IMR-90 (cell line): Measurements from ENCODE around the gene ERVK3-1. TPM values are rescaled to one million over a fixed set of nuclear protein-coding genes. Genes with fewer than 3 reads are reported as not detected.
A peak's percentile ranks its signal among the peaks of the same experiment; 100 is the strongest.

ENCODE experiments used
- ATAC-seq: fragments of 200-7000 bp; cut with Tn5 transposase; 2 replicates; pipeline ENCODE4 v1.9.1; 2020; ENCODE audit warnings: low read depth, mild to moderate bottlenecking, moderate library complexity
- BruUV-seq: library from RNA; stranded (reverse); fragments of 400-500 nt; replicated peaks from 2 replicates; lab custom pipeline; 2021; lab: Mats Ljungman, UMichigan
- CTCF ChIA-PET: fragments of 300-600 bp; formaldehyde crosslinking; extraction: SDS; loops from one replicate; lab custom pipeline; 2021; ENCODE audit warnings: antibody characterized with exemption; lab: Yijun Ruan, JAX
- POLR2A ChIA-PET: fragments of 300-600 bp; sonication (Branson Sonifier 250); formaldehyde crosslinking; loops from one replicate; lab custom pipeline; 2022; ENCODE audit warnings: antibody characterized with exemption; ENCODE audit not compliant: unreplicated experiment; lab: Charles Lee
- DNase-seq: peaks from one replicate; pipeline ENCODE4 v3.0.0; 2013
- H2AFZ ChIP-seq: replicated peaks from 2 replicates; pipeline ENCODE3; 2013; ENCODE audit warnings: low read length, mild to moderate bottlenecking; ENCODE audit not compliant: poor library complexity
- H2AK5ac ChIP-seq: 2 replicates; pipeline ENCODE4 v1.6.1; 2013; ENCODE audit warnings: low read depth, low read length, inconsistent platforms
- H2AK9ac ChIP-seq: replicated peaks from 2 replicates; pipeline ENCODE3; 2013; ENCODE audit warnings: mild to moderate bottlenecking, low read depth, low read length, moderate library complexity; ENCODE audit not compliant: poor library complexity
- H2BK120ac ChIP-seq: 2 replicates; pipeline ENCODE4 v1.6.1; 2013; ENCODE audit warnings: low read depth, low read length, inconsistent platforms
- H2BK15ac ChIP-seq: 3 replicates; pipeline ENCODE4 v1.6.1; 2013; ENCODE audit warnings: low read depth, low read length, inconsistent platforms
- H2BK20ac ChIP-seq: 2 replicates; pipeline ENCODE4 v1.6.1; 2013; ENCODE audit warnings: low read depth, mild to moderate bottlenecking, inconsistent platforms, low read length, moderate library complexity
- H2BK5ac ChIP-seq: 2 replicates; pipeline ENCODE4 v1.6.1; 2013; ENCODE audit warnings: mild to moderate bottlenecking, low read depth, low read length, inconsistent platforms; ENCODE audit not compliant: poor library complexity, severe bottlenecking
- H3K14ac ChIP-seq: replicated peaks from 2 replicates; pipeline ENCODE4 v1.6.1; 2013; ENCODE audit warnings: low read depth, low read length, inconsistent platforms
- H3K18ac ChIP-seq: 2 replicates; pipeline ENCODE4 v1.6.1; 2013; ENCODE audit warnings: low read depth, low read length, control low read depth
- H3K23ac ChIP-seq: 2 replicates; pipeline ENCODE4 v1.6.1; 2013; ENCODE audit warnings: low read depth, low read length, inconsistent platforms
- H3K27ac ChIP-seq: 2 replicates; pipeline ENCODE4 v1.5.1; 2013; ENCODE audit warnings: mild to moderate bottlenecking, control low read depth, low read length; ENCODE audit not compliant: insufficient read depth
- H3K27me3 ChIP-seq: 2 replicates; pipeline ENCODE4 v1.6.1; 2013; ENCODE audit warnings: low read length; ENCODE audit not compliant: control insufficient read depth, insufficient read depth
- H3K36me3 ChIP-seq: 2 replicates; pipeline ENCODE4 v1.6.1; 2013; ENCODE audit warnings: low read length, mixed read lengths; ENCODE audit not compliant: control insufficient read depth, insufficient read depth
- H3K4ac ChIP-seq: 2 replicates; pipeline ENCODE4 v1.6.1; 2013; ENCODE audit warnings: low read depth, low read length, inconsistent platforms
- H3K4me1 ChIP-seq: 2 replicates; pipeline ENCODE4 v1.6.1; 2013; ENCODE audit warnings: low read length, mixed read lengths; ENCODE audit not compliant: control insufficient read depth, insufficient read depth
- H3K4me2 ChIP-seq: 2 replicates; pipeline ENCODE4 v1.6.1; 2013; ENCODE audit warnings: low read depth, mild to moderate bottlenecking, control low read depth, low read length, moderate library complexity
- H3K4me3 ChIP-seq: 2 replicates; pipeline ENCODE4 v1.5.1; 2013; ENCODE audit warnings: low read depth, mild to moderate bottlenecking, control low read depth, low read length, moderate library complexity; ENCODE audit not compliant: insufficient read depth
- H3K56ac ChIP-seq: 2 replicates; pipeline ENCODE4 v1.6.1; 2013; ENCODE audit warnings: low read length, inconsistent platforms; ENCODE audit not compliant: insufficient read depth; ENCODE audit errors: extremely low read depth
- H3K79me1 ChIP-seq, 2 experiments: 2 replicates each; pipeline ENCODE4 v1.6.1; 2013; ENCODE audit warnings: low read length in 2 of 2, inconsistent platforms in 1 of 2, low read depth in 1 of 2
- H3K9ac ChIP-seq: 2 replicates; pipeline ENCODE4 v1.6.1; 2013; ENCODE audit warnings: low read depth, low read length, control low read depth
- H3K9me1 ChIP-seq: 2 replicates; pipeline ENCODE4 v1.6.1; 2013; ENCODE audit warnings: low read length, inconsistent platforms; ENCODE audit not compliant: insufficient read depth
- H3K9me3 ChIP-seq: 2 replicates; pipeline ENCODE4 v1.6.1; 2013; ENCODE audit warnings: low read length; ENCODE audit not compliant: control insufficient read depth, insufficient read depth
- H4K20me1 ChIP-seq: 2 replicates; pipeline ENCODE4 v1.6.1; 2013; ENCODE audit warnings: low read length, inconsistent platforms; ENCODE audit not compliant: insufficient read depth
- H4K5ac ChIP-seq: 2 replicates; pipeline ENCODE4 v1.6.1; 2013; ENCODE audit warnings: mild to moderate bottlenecking, low read depth, low read length, control low read depth
- H4K8ac ChIP-seq, 2 experiments: 2 replicates each; pipeline ENCODE4 v1.6.1; 2013; ENCODE audit warnings: low read depth in 2 of 2, low read length in 2 of 2, control low read depth in 1 of 2, inconsistent platforms in 1 of 2
- H4K91ac ChIP-seq: 2 replicates; pipeline ENCODE4 v1.6.1; 2013; ENCODE audit warnings: low read depth, low read length, inconsistent platforms; ENCODE audit not compliant: insufficient read depth
- FOS ChIP-seq: fragments of 150-350 bp; IDR thresholded peaks from 2 replicates; pipeline ENCODE4 v1.6.1; 2016; ENCODE audit warnings: low read depth, low read length
- MXI1 ChIP-seq: IDR thresholded peaks from 2 replicates; pipeline ENCODE4 v1.6.1; 2012; ENCODE audit warnings: low read depth, mild to moderate bottlenecking, low read length, moderate library complexity, borderline replicate concordance
- NFE2L2 ChIP-seq: fragments of 150-350 bp; IDR thresholded peaks from 2 replicates; pipeline ENCODE4 v1.6.1; 2016; ENCODE audit warnings: low read depth, mild to moderate bottlenecking, low read length
- POLR2A ChIP-seq: IDR thresholded peaks from 2 replicates; pipeline ENCODE4 v1.6.1; 2012; ENCODE audit warnings: mild to moderate bottlenecking, low read depth, low read length
- RAD21 ChIP-seq: IDR thresholded peaks from 2 replicates; pipeline ENCODE4 v1.6.1; 2012; ENCODE audit warnings: low read length, improper control_type of control experiment
- RFX5 ChIP-seq: IDR thresholded peaks from 2 replicates; pipeline ENCODE4 v1.8.0; 2012; ENCODE audit warnings: low read depth, mild to moderate bottlenecking, low read length, moderate library complexity
- WGBS, 2 experiments: methylation state at CpG; one replicate each; pipeline versions ENCODE4 v1.1.5 to v1.1.7; 2013; ENCODE audit warnings: missing lambda C conversion rate in 2 of 2; ENCODE audit not compliant: insufficient read length in 1 of 2; ENCODE audit errors: extremely low coverage in 2 of 2; 5-methylcytosine and 5-hydroxymethylcytosine counted together
- dilution Hi-C: fragments of 300-500 bp; cut with HindIII; formaldehyde crosslinking; loops from one replicate; pipeline ENCODE4 v1.14.3; 2018; ENCODE audit warnings: low sequenced_read_pairs; ENCODE audit not compliant: unreplicated experiment
- in situ Hi-C: fragments of 300-500 bp; cut with MboI; formaldehyde crosslinking; loops from 3 replicates; pipeline ENCODE4 v1.14.3; 2019; ENCODE audit warnings: low sequenced_read_pairs, inconsistent platforms, mixed read lengths
- intact Hi-C: fragments of 100-400 bp; cut with micrococcal nuclease; formaldehyde crosslinking; loops from 2 replicates; pipeline ENCODE4 v1.10.0; 2022
- polyA plus RNA-seq, 3 experiments: library from polyadenylated mRNA; depleted of rRNA; stranded (reverse); fragments of >200 nt; gene quantifications; 2 replicates each; pipeline ENCODE4 v1.2.3, GENCODE V29; 2012; ENCODE audit warnings: low replicate concordance in 1 of 3
- total RNA-seq: library from RNA; depleted of rRNA; stranded (reverse); fragments of >200 nt; gene quantifications from 2 replicates; pipeline ENCODE4 v1.2.3, GENCODE V29; 2012
- TF ChIP-seq, protein P1 (sequence below): fragments of 150-350 bp; IDR thresholded peaks from 2 replicates; pipeline ENCODE4 v1.6.1; 2017; ENCODE audit warnings: mild to moderate bottlenecking, antibody characterized with exemption, low read length, low read depth

The ERVK3-1 gene
- total and polyA plus RNA-seq, 2 of the 4 experiments (the other 2 are of a cell fraction), result 33.0 to 39.3 TPM

DNA sequence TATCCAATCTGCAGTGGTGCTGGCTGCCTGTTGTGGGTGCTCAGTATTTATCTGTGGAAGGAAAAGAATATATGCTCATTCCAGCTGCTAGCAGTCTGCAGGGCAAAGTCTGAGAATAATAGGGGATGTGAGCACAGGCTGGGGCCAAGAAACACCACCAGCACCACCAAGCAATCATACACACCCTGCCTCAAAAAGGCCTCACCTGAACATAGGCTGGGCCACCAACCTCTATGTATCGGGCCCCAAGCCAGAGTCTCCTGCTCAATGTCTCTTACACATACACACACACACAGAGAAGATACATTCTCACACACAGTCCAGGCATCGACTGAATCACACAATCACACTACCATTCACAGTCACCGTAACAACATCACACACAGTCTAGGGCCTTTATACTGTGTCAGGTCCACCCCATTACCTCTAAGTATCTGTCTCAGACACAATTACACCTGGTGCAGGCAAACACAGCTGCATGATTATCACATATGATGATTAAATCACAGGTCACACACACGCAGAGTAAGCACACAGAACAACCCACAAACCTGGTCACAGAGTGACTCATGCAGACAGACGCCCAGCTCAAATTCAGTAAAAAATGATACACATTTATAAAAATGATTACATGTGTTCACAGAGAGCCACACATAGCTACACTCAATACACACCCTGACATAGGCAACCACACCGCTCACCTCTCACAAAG lies 20.3 kb downstream of the ERVK3-1 start:
- peak overlapping the region; percentile 47 for H3K9ac ChIP-seq
- no peak overlapping the region for H3K4ac ChIP-seq
- H2BK20ac ChIP-seq, result no peak overlapping the region
- H3K36me3 ChIP-seq, result peaks cover 2% of the 10 kb centered on the region; the same call in 1 of the 2 replicates
- H3K14ac ChIP-seq, result no peak overlapping the region
- H2AFZ ChIP-seq, result no peak overlapping the region
- H3K9me3 ChIP-seq, result no peaks in the 10 kb centered on the region
- dilution Hi-C loops, result no loop called here
- ATAC-seq (no peak), DNase-seq (peak; percentile 57)
- no peaks in the 10 kb centered on the region for H3K27me3 ChIP-seq
- H2AK5ac ChIP-seq, result 0 out of 2 replicates have a peak overlapping the region, but pooled peaks have one; percentile 5
- H3K4me1 ChIP-seq, result peaks cover 2% of the 10 kb centered on the region; the same call in 1 of the 2 replicates
- H4K5ac ChIP-seq, result no peak overlapping the region
- H2BK120ac ChIP-seq, result no peak overlapping the region
- no peak overlapping the region for H3K56ac ChIP-seq
- H3K4me3 ChIP-seq, result peak overlapping the region; percentile 32
- H4K20me1 ChIP-seq, result peaks cover under 1% of the 10 kb centered on the region; the same call in 1 of the 2 replicates
- peaks cover 25 to 67% of the 10 kb centered on the region in 2 experiments for H3K79me1 ChIP-seq
- H3K23ac ChIP-seq, result peak overlapping the region; percentile 52; the same call in 1 of the 2 replicates
- H3K4me2 ChIP-seq, result peak overlapping the region; percentile 87
- no peak overlapping the region for H2BK5ac ChIP-seq
- H3K18ac ChIP-seq, result no peak overlapping the region
- POLR2A ChIA-PET, result no interaction called here
- TF ChIP-seq, protein P1, sequence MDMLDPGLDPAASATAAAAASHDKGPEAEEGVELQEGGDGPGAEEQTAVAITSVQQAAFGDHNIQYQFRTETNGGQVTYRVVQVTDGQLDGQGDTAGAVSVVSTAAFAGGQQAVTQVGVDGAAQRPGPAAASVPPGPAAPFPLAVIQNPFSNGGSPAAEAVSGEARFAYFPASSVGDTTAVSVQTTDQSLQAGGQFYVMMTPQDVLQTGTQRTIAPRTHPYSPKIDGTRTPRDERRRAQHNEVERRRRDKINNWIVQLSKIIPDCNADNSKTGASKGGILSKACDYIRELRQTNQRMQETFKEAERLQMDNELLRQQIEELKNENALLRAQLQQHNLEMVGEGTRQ, result no peak
- TF ChIP-seq FOS (0 out of 2 replicates have a peak, but pooled peaks have one; percentile 10), MXI1 (no peak), NFE2L2 (no peak), POLR2A (no peak), RAD21 (no peak), RFX5 (no peak)
- in situ Hi-C loops, result no loop called here
- peak overlapping the region; percentile 44 for H2AK9ac ChIP-seq
- CTCF ChIA-PET, result no interaction called here
- no TSS peak for BruUV-seq
- H4K8ac ChIP-seq, result no peak overlapping the region
- WGBS, 2 experiments, result 92% methylated on average over 2 of the region's 6 CpGs; no CpG with 5 or more reads in 1 of the 2 experiments
- H3K27ac ChIP-seq, result no peak overlapping the region
- no peak overlapping the region for H4K91ac ChIP-seq
- intact Hi-C loops, result loop anchor here (2.0 kb wide), 1 partner anchor 21 kb away; no protein-coding TSS in a partner anchor
- no peak overlapping the region for H2BK15ac ChIP-seq
- H3K9me1 ChIP-seq, result peaks cover 11% of the 10 kb centered on the region
